Superior temporal gyrus (tissue), 1 donor: ENCODE measurements around the gene MT1G.
"Not testable (repeated sequence)": the region's sequence is repeated elsewhere in the genome, so short reads cannot be mapped to it uniquely, and the experiment has no call there.

Experiments used
- DNase-seq: peaks from one replicate; pipeline ENCODE4 v3.0.0-alpha.2; 2016; ENCODE audit errors: extremely low spot score

Gene MT1G

GRCh38 chr16:56621665-56622445 lies 46.0 kb downstream of the MT1G start:
- not testable (repeated sequence) for DNase-seq

GRCh38 chr16:56620339-56620897 lies 47.4 kb downstream of the MT1G start:
- DNase-seq: no peak

DNA sequence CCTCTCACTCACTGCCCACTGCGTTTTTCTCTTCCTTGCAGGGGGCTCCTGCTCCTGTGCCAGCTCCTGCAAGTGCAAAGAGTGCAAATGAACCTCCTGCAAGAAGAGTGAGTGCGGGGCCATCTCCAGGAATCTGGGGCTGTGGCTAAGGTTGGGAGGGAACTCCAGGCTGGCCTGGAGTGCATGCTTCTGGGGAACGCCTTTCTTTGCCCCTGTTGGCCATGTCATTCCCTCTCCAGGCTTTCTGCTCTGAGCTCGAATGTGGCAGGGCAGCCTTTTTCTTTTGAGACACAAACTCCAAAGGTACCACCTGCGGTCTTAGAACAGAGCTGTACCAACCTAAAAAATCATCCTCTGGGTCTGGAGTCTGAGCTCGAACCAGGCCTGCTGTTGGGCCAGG lies 49.7 kb downstream of the MT1G start:
- no peak for DNase-seq

DNA sequence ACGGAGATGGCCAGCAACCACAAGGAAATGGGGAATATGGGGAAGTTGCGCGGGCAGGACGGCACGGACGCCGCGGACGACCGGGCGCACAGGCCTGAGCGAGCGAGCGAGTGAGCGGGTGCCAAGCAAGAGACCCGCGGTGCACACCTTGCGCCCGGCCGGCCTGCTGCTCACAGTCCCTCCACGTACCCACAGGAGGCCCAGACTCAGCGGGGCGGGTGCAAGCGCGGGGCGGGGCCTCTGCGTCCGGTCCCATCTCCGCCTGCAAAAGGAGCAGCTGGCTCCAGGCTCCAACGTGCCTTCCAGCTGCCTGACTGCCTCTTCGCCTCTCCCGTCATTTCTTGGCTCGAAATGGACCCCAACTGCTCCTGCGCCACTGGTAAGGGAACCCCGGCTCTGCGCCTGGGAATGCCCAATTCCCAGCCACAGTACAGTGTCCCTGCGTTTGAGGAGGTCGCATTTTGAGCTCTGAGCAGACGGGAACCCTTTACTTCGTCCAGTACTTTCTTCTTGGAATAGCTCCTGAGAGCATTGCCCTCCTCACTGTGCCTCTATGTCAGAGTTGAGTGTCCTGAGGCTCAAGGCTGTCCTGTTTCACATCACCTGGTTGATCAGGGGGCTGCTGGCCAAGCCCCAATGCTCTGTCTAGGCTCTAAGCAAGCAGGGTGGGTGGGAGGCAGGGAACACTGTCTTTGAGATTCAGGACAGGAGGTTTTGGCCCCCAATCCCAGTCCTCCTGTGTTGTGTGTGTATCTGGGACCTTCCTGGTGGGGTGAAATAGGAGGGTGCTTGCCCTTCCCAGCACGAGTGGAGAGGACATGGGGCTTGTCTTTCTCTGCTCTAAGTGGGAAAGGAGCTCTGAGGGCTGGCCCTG lies 50.4 kb downstream of the MT1G start:
- DNase-seq: no peak
